ENCODE measurements around the gene LRBA. TPM values are rescaled to one million over a fixed set of nuclear protein-coding genes. Genes with fewer than 3 reads are reported as not detected.
"Not testable (repeated sequence)": the region's sequence is repeated elsewhere in the genome, so short reads cannot be mapped to it uniquely, and the experiment has no call there.

The LRBA gene
- total RNA-seq, 2 donors from 2014 or later: 37.7 to 70.5 TPM

DNA sequence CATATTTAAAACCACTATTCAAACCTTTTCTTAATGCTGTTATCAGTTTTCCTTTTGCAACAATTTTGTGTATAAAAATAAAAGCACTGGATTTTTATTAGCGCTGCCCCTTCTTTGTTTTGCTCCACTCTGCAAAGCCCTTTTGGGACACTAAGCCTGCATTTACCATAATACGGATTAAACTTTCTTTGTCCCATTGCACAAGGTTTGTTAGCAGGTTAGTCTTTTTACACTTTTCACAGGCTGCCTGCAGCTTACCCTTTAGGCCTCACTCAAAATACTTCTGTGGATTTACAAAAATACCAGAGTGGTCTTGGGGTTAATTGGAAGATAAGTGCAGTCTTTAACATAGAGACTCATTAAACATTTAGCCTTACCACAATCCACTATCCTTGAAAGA lies 468.8 kb downstream of the LRBA start:
- Mint-ChIP-seq H3K9me3 (no peaks in the 10 kb centered on the region), H3K36me3 (no peaks in the 10 kb centered on the region), H3K27ac (no peak overlapping the region), H3K27me3 (no peaks in the 10 kb centered on the region), H3K4me3 (no peak overlapping the region), H3K4me1 (ENCODE audit: low read depth in 2 of 2) (peaks cover 5% of the 10 kb centered on the region in 2 donors)
- ATAC-seq (no peak), DNase-seq (ENCODE audit: low spot score) (no peak)

- Mint-ChIP-seq H3K4me1 (ENCODE audit: low read depth in 2 of 2) (peaks cover 8 to 9% of the 10 kb centered on the region in 2 donors), H3K4me3 (no peak overlapping the region), H3K36me3 (no peaks in the 10 kb centered on the region), H3K27ac (no peak overlapping the region), H3K9me3 (no peaks in the 10 kb centered on the region), H3K27me3 (no peaks in the 10 kb centered on the region)
- ATAC-seq: no peak
- DNase-seq (ENCODE audit: low spot score): no peak
Observed at GRCh38 chr4:150543042-150543441, 472.0 kb downstream of the LRBA start.

GRCh38 chr4:150541681-150542080 lies 473.4 kb downstream of the LRBA start:
- H3K4me1 Mint-ChIP-seq (ENCODE audit: low read depth in 2 of 2): peaks cover 8 to 9% of the 10 kb centered on the region in 2 donors
- H3K27ac Mint-ChIP-seq: no peak overlapping the region
- no peak overlapping the region for H3K4me3 Mint-ChIP-seq
- DNase-seq (ENCODE audit: low spot score): no peak
- no peaks in the 10 kb centered on the region for H3K27me3 Mint-ChIP-seq
- H3K9me3 Mint-ChIP-seq: no peaks in the 10 kb centered on the region
- H3K36me3 Mint-ChIP-seq: no peaks in the 10 kb centered on the region
- no peak for ATAC-seq

DNA sequence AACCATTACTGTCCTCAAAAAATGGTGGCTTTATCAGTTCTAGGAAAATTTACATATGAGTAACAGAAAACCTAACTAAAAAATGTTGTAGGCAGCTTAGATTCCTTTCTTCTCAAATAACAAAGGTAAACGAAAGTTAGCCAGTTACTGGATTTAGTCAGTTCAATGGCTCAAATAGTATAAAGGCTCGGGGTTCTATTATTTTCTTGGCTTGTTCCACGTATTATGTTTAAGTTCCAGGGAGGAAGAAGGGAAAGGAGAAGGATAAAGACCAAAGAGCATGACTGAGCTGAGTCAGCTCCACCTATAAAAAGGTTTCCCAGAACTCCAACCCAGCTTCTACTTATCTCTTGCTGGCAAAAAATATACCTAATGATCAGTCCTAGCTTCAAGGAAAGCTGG lies 474.1 kb downstream of the LRBA start:
- H3K9me3 Mint-ChIP-seq: no peaks in the 10 kb centered on the region
- no peaks in the 10 kb centered on the region for H3K27me3 Mint-ChIP-seq
- DNase-seq (ENCODE audit: low spot score) (no peak), ATAC-seq (no peak)
- no peak overlapping the region for H3K27ac Mint-ChIP-seq
- H3K4me1 Mint-ChIP-seq (ENCODE audit: low read depth in 2 of 2): peaks cover 8 to 9% of the 10 kb centered on the region in 2 donors
- H3K4me3 Mint-ChIP-seq: no peak overlapping the region
- H3K36me3 Mint-ChIP-seq: no peaks in the 10 kb centered on the region

GRCh38 chr4:150540536-150540935 lies 474.5 kb downstream of the LRBA start:
- Mint-ChIP-seq H3K4me3 (no peak overlapping the region), H3K36me3 (no peaks in the 10 kb centered on the region), H3K27ac (no peak overlapping the region), H3K27me3 (no peaks in the 10 kb centered on the region), H3K9me3 (no peaks in the 10 kb centered on the region), H3K4me1 (ENCODE audit: low read depth in 2 of 2) (peaks cover 8 to 9% of the 10 kb centered on the region in 2 donors)
- DNase-seq (ENCODE audit: low spot score): no peak
- ATAC-seq: no peak

GRCh38 chr4:150537911-150538310 lies 477.2 kb downstream of the LRBA start:
- H3K4me1 Mint-ChIP-seq (ENCODE audit: low read depth in 2 of 2): not testable (repeated sequence)

GRCh38 chr4:150534818-150535217 lies 480.3 kb downstream of the LRBA start:
- Mint-ChIP-seq H3K27ac (no peak overlapping the region), H3K36me3 (no peaks in the 10 kb centered on the region), H3K9me3 (no peaks in the 10 kb centered on the region), H3K27me3 (no peaks in the 10 kb centered on the region), H3K4me3 (no peak overlapping the region), H3K4me1 (ENCODE audit: low read depth in 2 of 2) (peaks cover 2 to 4% of the 10 kb centered on the region in 2 donors)
- DNase-seq (ENCODE audit: low spot score): no peak
- no peak for ATAC-seq

More at GRCh38 chr4:150537911-150538310, 477.2 kb downstream of the LRBA start:
- ATAC-seq; H3K27ac Mint-ChIP-seq; H3K36me3 Mint-ChIP-seq; H3K4me3 Mint-ChIP-seq; DNase-seq (ENCODE audit: low spot score); H3K27me3 Mint-ChIP-seq; H3K9me3 Mint-ChIP-seq: not testable (repeated sequence)

DNA sequence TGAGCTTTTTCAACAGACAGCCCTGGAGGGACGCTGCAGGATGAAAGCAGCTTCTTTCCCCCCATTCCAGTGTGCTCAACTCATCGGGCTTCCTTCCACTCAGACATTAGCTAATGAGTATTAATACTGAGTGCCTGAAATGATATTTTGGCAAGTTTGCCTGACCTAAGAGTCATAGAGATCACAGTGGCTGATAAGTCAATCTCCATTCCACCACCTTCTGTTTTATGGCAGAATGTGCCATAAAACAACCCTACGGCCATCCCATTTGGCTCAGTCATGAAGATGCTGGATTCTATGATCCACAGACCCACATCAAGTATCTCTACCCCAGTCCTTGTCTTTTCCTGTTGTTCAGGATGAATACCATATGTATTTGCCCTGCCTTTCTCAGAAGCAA lies 481.4 kb downstream of the LRBA start:
- H3K9me3 Mint-ChIP-seq: no peaks in the 10 kb centered on the region
- H3K27me3 Mint-ChIP-seq: no peaks in the 10 kb centered on the region
- H3K4me1 Mint-ChIP-seq (ENCODE audit: low read depth in 2 of 2): peaks cover 2 to 4% of the 10 kb centered on the region in 2 donors
- H3K27ac Mint-ChIP-seq: no peak overlapping the region
- no peaks in the 10 kb centered on the region for H3K36me3 Mint-ChIP-seq
- DNase-seq (ENCODE audit: low spot score): no peak
- no peak overlapping the region for H3K4me3 Mint-ChIP-seq
- ATAC-seq: no peak

- Mint-ChIP-seq H3K9me3 (no peaks in the 10 kb centered on the region), H3K4me1 (ENCODE audit: low read depth in 2 of 2) (no peaks in the 10 kb centered on the region), H3K27me3 (no peaks in the 10 kb centered on the region), H3K4me3 (no peak overlapping the region), H3K27ac (no peak overlapping the region), H3K36me3 (no peaks in the 10 kb centered on the region)
- no peak for ATAC-seq
- no peak for DNase-seq (ENCODE audit: low spot score)
Observed at GRCh38 chr4:150525321-150525868, 489.7 kb downstream of the LRBA start.

- H3K27ac Mint-ChIP-seq: no peak overlapping the region
- H3K4me1 Mint-ChIP-seq (ENCODE audit: low read depth in 2 of 2): peaks cover 4 to 8% of the 10 kb centered on the region in 2 donors
- ATAC-seq (no peak), DNase-seq (ENCODE audit: low spot score) (no peak)
- no peaks in the 10 kb centered on the region for H3K36me3 Mint-ChIP-seq
- H3K4me3 Mint-ChIP-seq: no peak overlapping the region
- H3K27me3 Mint-ChIP-seq: no peaks in the 10 kb centered on the region
- no peaks in the 10 kb centered on the region for H3K9me3 Mint-ChIP-seq
Observed at GRCh38 chr4:150518559-150518958, 496.5 kb downstream of the LRBA start.

DNA sequence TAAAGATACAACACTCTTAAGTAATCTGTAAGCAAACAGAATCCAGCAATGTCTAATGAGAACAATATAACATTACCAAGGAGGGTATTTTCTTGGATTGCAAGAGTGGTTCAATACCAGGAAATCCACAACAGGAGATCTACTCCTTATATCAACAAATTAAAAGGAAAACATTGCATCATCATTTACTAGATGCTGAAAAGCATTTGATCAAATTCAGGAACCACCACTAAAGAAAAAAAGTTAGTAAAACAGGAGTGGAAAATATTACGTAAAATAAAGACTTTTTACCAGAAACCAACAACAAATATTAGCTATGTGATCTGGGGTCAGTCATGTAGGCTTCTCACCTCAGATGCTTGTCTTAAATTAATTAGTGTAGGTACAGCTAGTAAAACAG lies 499.9 kb downstream of the LRBA start:
- H3K27ac Mint-ChIP-seq: no peak overlapping the region

DNA sequence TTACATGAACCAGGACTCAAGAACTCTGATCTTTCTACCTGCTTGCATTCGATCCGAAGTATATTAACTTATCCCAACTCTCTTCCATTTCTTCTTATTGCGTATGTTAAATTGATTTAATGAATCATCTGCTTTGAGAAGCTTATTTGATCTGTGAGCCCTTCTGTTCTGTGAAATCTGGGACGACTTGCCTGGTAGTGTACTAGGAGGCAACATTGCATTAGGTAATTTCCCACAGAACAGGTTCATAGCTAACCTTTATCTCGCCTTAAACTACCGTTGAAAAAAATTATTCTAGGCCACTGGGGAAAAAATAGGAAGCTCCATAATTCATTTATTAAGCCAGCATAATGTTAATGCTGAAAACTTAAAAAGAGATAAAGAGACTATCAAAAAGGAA lies 500.4 kb downstream of the LRBA start:
- DNase-seq (ENCODE audit: low spot score) (no peak), ATAC-seq (no peak)
- peaks cover 8% of the 10 kb centered on the region in 2 donors for H3K4me1 Mint-ChIP-seq (ENCODE audit: low read depth in 2 of 2)
- H3K27ac Mint-ChIP-seq: no peak overlapping the region
- H3K27me3 Mint-ChIP-seq: no peaks in the 10 kb centered on the region
- H3K4me3 Mint-ChIP-seq: no peak overlapping the region
- no peaks in the 10 kb centered on the region for H3K9me3 Mint-ChIP-seq
- H3K36me3 Mint-ChIP-seq: no peaks in the 10 kb centered on the region

More for the DNA sequence above, 499.9 kb downstream of the LRBA start:
- DNase-seq (ENCODE audit: low spot score) (no peak), ATAC-seq (no peak)
- no peaks in the 10 kb centered on the region for H3K36me3 Mint-ChIP-seq
- no peaks in the 10 kb centered on the region for H3K9me3 Mint-ChIP-seq
- no peak overlapping the region for H3K4me3 Mint-ChIP-seq
- H3K27me3 Mint-ChIP-seq: no peaks in the 10 kb centered on the region
- peaks cover 8% of the 10 kb centered on the region in 2 donors for H3K4me1 Mint-ChIP-seq (ENCODE audit: low read depth in 2 of 2)

DNA sequence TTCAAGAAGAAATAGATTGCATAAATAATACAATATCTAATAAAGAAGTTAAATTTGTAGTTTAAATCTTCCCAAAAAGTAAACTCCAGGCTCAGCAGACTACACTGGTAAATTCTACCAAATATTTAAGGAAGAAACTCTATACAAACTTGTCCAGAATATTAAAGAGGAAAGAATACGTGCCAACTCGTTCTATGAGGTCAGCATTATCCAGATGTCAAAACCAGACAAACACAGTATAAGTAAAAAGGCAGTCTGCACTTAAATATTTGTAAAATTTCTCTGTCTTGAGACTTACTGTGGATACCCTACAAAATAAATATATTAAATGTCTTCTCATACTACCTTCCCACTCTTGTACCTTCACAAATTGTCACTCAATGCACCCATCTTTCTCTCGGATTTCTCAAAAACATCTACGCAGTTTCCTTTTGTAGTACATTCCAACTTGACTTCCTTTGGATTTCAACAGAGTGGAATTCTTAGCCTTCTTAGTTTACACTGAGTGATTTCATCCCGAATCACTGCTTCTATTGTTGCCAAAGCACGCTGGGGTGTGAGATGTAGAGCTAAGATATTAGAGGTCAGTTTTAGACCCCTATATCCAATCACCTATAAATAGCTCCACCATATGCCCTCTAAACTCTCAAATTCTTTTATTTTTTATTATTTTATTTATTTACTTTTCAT lies 504.8 kb downstream of the LRBA start:
- Mint-ChIP-seq H3K27ac (no peak overlapping the region), H3K36me3 (peaks cover 11% of the 10 kb centered on the region), H3K27me3 (no peaks in the 10 kb centered on the region), H3K9me3 (no peaks in the 10 kb centered on the region), H3K4me1 (ENCODE audit: low read depth in 2 of 2) (peaks cover 3 to 6% of the 10 kb centered on the region in 2 donors), H3K4me3 (no peak overlapping the region)
- no peak for DNase-seq (ENCODE audit: low spot score)
- no peak for ATAC-seq

DNA sequence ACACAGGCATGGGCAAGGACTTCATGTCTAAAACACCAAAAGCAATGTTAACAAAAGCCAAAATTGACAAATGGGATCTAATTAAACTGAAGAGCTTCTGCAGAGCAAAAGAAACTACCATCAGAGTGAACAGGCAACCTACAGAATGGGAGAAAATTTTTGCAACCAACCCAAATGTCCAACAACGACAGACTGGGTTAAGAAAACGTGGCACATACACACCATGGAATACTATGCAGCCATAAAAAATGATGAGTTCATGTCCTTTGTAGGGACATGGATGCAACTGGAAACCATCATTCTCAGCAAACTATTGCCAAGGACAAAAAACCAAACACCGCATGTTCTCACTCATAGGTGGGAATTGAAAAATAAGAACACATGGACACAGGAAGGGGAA lies 507.4 kb downstream of the LRBA start:
- H3K27ac Mint-ChIP-seq; H3K4me3 Mint-ChIP-seq; H3K9me3 Mint-ChIP-seq; ATAC-seq; H3K27me3 Mint-ChIP-seq; DNase-seq (ENCODE audit: low spot score): not testable (repeated sequence)
- Mint-ChIP-seq H3K4me1 (ENCODE audit: low read depth in 2 of 2) (peaks cover 10 to 11% of the 10 kb centered on the region in 2 donors), H3K36me3 (peaks cover 21% of the 10 kb centered on the region)

DNA sequence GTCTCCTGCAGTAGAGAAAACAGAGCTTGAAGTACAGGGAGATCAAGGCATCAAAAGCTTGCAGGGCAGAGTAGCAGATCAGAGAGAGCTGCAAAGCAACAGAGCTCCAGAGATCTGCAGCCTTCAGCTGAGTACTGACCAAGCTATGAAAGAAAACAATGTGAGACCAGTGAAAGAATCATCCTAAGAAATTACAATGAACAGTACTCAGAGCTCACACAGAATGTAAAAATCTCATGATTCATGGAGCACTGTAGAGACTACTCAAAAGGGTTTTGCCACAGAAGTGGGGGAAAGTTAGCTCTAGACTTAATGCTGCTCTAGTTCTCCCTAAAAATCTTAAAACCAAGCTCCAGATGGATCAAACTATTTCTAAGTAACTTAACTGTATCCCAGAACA lies 513.1 kb downstream of the LRBA start:
- H3K4me3 Mint-ChIP-seq: no peak overlapping the region
- no peak for ATAC-seq

More for the DNA sequence above, 513.1 kb downstream of the LRBA start:
- Mint-ChIP-seq H3K9me3 (peaks cover 4% of the 10 kb centered on the region), H3K36me3 (peaks cover 15% of the 10 kb centered on the region), H3K4me1 (ENCODE audit: low read depth in 2 of 2) (peaks cover 16 to 17% of the 10 kb centered on the region in 2 donors), H3K27me3 (no peaks in the 10 kb centered on the region), H3K27ac (no peak overlapping the region)
- DNase-seq (ENCODE audit: low spot score): no peak
